Measurements from ENCODE around the gene SIAE.

DNA sequence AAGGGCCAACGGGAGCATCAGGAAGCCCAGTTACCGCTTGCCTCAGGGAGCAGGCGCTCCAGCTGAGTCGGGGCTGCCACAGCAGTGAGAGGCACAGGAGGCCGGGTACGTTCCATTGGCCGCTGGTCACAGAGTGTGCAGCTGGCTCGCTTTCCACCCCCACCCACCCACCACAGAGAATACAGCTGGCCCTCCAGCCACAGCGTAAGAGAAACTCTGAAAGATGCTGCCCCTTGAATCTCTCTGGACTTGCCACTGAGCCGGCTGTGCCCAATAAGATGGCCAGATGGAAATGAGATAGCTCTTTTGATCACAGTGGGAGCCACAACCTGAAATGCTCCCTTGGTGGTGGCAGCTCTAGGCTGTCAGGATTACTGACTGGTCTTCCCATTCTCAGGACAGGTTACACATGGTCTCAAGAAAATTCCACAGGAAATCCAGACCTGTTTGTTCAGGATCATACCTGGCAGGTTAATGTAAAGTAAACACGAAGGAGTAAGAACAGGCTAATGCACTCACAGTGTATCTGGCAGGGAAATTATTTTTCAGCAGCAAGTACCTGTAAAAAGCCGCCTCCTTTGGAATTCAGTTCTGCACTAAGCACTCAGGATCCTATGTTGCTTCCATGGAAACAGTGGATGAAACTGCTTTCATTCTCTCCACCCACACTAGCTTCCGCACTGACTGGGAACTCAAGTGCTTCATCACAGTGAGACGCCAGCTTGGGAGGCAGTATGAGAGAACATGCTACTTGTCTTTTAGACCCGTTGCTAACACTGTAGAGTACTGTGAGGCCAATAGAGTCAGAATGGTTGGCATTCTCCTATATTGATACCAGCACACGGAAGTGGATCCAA, 16.5 kb downstream of the SIAE start:
- no peak for TF ChIP-seq EP300 (IDR thresholded peaks at IDR 0.05)
- TF ChIP-seq, protein P1, sequence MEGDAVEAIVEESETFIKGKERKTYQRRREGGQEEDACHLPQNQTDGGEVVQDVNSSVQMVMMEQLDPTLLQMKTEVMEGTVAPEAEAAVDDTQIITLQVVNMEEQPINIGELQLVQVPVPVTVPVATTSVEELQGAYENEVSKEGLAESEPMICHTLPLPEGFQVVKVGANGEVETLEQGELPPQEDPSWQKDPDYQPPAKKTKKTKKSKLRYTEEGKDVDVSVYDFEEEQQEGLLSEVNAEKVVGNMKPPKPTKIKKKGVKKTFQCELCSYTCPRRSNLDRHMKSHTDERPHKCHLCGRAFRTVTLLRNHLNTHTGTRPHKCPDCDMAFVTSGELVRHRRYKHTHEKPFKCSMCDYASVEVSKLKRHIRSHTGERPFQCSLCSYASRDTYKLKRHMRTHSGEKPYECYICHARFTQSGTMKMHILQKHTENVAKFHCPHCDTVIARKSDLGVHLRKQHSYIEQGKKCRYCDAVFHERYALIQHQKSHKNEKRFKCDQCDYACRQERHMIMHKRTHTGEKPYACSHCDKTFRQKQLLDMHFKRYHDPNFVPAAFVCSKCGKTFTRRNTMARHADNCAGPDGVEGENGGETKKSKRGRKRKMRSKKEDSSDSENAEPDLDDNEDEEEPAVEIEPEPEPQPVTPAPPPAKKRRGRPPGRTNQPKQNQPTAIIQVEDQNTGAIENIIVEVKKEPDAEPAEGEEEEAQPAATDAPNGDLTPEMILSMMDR (IDR thresholded peaks at IDR 0.05) = no peak

Data from suprapubic skin (tissue), 3 donors.